UCSD-AML1 (cell line): ENCODE measurements around the gene RASGEF1C.

Experiments used
- DNase-seq: peaks from one replicate; lab custom pipeline; 2025; ENCODE audit not compliant: unreplicated experiment; lab: John Stamatoyannopoulos, UW

The RASGEF1C gene

DNA sequence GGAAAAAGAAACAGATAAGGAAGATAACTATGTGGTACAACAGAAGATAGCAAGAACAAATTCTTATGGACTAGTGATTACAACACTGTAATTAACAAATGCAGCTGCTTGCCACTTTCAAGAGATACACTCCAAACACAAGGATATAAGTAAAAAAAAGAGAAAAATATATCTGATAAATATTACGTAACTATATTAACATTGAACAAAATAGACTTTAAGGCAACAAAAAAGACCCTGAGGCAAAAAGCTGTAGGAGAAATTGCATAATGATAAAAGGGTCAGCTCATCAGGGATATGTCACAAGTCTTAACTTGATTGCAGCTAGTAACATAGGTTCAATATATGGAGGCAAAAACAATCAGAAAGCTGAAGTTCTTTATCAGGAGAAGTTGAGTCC is 86.1 kb downstream of the RASGEF1C start:
- no peak for DNase-seq

DNA sequence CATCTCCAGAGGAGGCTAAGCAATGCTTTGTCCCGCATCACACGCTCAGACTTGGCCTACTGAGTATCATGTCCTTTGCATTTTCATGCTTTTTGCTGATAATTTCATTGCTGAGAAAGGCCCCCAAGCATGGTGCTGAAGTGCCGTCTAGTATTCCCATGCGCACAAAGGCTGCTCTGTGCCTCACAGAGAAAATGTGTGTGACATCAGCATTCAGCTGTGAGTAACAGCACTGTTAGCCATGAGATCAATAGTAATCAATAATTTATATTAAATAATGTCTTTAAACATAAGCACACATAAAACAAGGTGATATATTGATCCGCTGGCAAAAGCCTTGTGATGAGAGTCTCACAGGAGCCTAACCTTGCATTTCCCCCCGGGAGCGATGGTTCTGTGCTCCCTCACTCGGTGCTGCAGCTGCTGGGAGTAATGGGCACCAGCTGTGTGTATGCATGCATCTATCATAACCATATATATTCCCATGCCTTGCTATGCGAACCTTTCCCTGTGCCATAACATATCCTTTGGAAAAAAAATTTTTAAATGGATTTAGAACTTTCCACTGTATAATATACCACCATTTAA is 87.1 kb downstream of the RASGEF1C start:
- no peak for DNase-seq

DNA sequence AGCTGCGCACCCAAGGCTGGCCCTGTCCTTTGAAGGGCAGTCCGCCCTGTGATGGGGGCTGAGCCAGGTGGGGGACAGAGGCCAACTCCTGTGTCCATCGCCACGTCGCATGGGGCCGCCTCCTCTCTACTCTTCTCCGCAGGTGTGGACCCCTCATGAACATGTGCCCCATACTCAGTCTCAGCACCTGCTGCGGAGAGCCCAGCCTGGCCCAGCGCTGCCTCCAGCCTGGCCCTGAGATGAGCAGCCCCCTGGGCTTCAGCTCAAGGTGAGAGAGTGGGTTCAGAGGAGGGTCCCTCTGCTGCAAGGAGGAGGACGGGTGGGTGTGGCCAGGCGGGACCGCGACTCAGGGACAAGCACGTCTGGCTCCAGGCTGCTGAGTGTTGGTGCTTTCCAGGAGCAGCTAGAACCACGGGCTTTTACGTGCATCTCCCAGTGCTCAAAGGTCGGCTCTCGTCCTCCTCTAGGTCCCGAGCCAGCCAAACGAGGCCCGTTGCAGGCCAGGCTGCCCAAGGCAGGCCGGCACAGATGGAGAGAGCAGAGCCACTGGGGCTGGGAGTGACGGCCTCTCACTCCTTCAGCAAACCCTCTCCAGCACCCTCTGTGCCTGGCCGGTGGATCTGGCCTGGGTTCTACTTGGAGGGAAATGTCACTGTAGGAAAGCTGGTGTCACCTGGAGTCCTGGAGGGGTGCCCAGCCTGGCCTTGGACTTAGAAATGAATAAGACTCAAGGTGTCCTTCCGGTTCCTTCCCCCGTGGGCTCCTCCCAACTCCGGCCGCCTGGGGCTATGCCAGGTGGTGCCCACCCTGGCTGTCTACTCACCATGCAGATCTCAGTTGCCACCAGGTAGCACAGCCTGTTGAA is 88.5 kb downstream of the RASGEF1C start:
- DNase-seq: no peak

DNA sequence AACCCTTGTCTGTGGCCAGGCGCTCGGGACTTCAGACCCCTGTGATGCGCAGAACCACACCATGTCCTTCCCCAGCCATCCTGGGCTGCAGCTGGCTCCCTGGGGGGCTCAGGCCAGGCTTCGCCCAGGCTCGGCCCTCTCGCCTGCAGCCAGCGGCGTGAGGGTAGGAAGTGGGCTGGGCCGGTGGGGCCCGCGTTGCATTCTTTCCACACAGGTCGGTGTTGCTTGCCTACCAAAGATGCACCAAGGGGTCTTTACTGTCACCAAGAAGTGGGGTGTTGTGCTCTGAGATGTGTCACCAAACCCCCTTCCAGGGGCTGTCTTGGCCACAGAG is 89.1 kb downstream of the RASGEF1C start:
- DNase-seq: no peak

DNA sequence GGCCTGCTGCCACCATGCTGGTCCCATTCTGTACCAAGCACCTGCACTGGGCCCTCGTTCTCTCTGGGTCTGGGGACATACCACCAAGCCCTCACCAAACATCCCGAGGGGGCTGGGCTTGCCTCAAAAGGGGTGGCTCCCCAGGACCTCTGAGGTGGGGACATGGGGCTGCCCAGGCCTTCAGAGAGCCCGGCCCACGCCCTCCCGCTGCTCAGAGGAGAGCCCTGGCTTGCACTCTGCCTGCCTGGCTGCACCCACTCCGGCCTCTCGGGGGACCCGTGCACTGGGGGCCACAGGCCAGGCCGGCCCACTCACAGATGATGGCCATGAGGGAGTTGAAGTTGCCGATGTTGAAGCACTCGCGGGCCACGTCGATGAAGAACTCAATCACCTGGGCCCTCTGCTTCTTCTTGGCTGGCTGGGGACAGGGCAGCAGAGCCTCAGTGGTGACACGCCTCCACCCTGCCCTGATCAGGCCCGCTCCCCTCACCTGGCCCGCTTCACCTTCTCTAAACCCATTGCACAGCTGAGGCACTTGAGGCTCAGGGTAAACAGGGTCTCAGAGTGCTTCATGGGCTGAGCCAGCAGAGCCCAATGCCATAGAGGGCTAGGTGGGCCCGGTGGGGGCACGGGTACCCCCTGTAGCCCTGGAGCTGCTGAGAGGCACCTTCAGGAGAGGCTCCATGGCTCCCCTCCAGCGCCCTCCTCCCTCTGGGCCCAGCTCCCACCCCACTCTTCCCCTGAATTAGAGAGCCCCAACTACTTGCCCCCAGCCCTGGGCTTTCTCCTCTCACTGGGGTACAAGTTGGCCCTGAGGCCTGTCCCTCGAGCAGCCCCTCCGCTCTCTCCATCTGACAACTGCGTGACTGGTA is 89.7 kb downstream of the RASGEF1C start:
- no peak for DNase-seq

DNA sequence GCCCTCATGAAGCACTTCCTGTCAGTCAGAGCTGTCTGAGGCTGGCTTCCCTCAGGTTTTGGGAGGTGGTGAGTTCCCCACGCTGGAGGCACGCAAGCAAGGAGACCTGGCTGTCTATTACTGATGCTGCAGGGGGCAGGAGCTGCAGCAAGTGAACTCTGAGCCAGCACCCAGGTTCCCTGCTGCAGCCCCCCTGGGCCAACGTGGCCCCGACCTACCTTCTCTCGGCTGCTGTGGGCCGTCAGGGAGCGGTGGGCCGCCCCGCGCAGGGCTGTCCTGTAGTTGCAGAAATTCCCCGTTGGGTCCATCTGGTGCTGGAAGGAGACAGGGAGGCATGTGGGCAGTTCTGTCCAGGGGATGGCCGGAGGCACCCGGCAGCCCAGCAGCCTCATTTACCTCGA is 90.6 kb downstream of the RASGEF1C start:
- DNase-seq: no peak

DNA sequence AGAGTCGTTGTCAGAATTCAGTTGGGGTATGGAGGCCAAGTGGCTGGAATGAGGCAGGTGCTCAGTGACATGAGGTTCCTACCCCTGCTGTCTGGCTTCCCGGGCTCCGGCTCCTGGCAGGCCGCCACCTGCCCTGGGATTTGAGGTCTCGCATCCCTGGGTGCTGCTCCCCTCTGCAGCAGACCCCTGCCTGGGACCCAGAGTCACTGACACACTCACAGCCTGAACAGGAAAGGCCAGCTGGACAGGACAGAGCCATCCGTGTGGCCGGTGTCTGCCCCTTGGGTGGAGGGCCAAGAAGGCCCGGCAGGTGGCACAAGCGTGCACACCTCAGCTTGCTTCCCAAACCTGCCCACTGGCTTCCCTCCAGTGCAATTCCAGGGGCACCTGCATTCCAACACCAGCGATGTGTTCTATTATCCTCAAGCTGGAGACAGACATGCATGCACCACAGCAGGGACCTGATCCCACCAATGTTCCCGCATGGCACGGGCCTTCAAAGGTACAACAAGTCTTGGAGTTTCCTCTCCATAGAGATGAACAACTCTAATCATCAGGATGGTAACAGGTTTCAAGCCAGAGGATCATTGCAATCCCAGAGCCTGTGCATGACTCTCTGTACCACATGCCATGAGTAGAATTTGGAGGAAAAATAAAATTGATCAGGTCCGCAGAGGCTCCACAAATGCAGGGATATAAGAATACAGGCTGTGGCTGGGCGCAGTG is 91.8 kb downstream of the RASGEF1C start:
- no peak for DNase-seq

DNA sequence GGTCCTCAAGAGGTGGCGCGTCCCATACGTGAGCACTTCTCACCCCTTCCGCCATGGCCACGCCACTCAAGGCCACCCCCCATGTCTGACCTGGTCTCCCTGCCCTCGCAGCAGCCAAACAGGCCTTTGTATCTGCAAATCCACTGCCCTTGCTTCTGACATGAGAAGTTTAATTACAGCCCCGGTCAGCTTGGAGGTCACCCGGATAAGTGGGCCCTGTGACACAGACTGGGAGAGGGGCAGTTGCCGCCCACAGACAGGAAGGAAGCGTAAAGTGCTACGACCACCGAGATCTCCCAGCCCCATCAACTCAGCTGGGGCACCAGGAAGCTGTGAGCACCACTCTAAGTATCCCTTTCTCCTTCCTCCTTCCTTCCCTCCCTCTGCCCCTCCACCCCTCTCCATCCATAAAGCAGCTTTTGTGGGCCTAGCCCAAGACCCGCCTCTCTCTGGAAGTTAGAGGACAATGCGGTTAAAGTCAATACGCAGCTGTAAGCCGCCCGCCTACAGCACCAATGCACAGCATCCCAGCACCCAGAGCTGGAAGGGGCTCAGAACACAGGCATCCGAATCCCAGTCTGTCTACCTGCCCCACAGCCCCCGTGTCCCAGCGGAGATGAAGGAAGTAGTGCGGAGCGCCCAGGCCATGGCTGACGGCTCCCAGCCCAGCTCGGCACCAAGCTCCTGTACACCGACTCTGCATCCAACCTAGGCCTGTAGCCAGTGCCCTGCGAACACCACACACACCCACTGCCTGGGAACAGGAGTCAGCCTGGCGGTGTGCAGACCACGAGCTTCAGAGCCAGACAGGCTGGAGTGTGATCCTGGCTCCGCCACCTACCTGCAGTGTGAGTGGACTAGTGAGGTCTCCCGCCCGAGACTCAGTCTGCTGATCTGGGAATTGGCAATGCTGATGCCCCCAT is 92.7 kb downstream of the RASGEF1C start:
- no peak for DNase-seq

DNA sequence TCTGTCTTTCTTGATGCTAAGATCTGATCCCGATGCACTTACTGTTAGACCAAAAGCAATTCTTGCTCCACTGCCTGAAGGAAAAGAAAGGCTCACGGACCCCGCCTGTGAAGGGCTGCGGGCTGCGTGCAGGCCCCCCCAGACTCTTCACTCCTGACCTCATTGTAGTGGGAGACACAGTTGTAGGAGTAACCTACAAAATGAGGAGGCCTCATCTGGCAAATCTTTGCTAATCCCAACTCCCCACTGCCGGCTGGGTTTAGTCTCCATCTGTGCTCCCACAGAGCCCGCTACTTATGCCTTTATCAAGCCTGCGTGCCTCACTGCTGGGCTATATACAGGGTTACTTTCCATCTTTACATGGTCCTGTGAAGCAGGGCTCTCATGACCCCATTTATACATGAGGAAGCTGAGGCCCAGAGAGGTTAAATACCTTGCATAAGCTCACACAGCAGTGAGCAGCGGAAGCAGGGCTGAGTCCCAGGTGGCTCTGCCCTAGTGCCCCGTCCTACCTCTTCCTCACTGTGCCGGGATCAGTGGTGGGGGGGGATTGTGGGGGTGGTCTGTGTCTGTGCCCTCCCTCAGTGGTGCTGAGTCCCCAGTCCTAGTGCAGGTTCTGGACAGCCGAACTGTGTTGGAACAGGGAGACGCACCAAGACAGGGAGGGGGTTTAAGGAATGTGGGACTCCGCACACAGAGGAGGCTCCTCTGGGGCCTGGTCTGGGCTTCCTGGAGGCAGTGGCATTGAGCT is 93.5 kb downstream of the RASGEF1C start:
- no peak for DNase-seq

DNA sequence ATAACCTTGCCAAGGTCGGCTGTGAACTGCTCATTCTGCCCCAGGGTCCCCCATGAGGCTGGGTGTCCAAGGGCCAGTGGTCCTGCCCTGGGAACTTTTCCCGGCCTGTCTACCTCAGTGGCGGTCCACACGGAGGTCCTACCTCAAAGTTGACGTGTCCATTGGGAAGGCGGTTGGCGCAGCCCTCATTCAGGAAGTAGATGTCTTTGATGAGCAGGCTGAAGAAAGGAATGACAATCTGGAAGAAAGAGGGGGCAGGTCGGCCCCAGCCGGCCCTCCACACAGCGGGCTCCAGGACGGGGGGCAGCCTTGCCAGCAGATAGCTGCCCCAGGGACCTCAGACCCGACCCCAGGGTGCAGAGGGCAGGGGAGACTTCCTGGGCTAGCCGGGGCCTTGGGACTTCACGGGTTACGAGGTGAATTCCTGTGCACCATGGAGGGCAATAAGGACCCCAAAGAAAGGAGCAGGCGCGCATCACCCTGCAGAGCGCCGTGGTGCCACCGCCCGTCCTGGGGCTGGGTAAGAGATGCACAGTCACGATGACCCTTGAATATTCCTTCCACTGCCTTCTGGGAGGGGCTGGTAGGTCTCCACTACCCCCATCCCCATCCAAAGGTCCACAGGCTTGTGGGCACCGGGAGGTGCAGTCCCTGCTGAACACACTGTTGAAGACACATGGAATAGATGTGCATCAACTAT is 94.6 kb downstream of the RASGEF1C start:
- DNase-seq: no peak

DNA sequence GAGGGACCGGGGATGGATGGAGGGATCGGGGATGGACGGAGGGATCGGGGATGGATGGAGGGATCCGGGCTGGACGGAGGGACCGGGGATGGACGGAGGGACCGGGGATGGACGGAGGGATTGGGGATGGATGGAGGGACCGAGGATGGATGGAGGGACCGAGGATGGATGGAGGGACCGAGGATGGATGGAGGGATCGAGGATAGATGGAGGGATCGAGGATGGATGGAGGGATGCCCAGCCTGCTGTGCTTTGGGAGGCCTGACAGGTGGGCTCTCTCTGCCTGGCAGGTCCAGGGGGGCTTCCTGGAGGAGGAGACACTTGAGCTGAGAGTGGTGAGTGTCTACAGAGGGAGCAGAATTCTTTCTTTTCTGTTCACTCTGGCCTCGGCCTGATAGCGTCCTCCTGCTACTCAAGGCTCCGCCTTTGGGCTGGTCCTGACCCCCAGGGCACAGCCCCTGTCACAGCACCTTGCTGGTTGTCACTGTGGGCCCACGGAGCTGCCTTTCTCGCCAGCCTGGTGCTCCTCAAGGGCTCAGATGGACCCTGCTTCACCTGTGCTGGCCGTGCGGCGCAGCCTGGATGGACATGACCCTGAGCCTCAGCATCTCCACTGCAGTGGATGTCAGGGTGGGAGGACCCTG is 95.2 kb downstream of the RASGEF1C start:
- DNase-seq: no peak

DNA sequence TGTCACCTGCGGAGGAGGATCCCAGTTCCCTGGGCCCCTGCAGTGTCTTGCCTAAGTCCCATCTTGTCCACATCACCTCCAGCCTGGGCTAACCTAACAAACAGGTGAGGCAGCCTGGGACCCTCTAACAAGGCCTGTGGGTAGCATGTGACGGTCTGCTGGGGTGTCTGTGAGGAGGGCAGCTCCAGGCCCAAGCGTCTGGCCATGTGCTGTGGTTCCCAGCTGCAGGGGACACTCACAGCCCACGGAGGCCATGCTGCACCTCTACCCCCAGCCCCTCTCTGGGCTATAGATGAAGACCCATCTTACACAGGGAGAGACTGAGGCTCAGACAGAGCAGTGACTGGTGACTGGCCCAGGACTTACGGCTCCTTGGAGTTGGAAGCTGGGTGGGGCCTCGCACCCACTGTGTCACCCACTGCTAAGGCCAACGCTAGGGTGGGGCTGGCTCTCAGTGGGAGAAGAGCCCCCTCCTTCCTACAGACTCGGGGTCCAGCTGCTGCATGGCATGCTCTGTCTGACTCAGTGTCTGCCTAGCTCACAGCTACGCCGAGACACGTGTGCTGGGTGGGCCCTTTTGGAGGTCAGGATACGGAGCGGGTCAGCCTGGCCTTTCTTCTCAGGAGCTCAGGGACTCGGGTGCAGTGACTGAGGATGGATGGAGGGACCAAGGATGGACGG is 96.7 kb downstream of the RASGEF1C start:
- no peak for DNase-seq

DNA sequence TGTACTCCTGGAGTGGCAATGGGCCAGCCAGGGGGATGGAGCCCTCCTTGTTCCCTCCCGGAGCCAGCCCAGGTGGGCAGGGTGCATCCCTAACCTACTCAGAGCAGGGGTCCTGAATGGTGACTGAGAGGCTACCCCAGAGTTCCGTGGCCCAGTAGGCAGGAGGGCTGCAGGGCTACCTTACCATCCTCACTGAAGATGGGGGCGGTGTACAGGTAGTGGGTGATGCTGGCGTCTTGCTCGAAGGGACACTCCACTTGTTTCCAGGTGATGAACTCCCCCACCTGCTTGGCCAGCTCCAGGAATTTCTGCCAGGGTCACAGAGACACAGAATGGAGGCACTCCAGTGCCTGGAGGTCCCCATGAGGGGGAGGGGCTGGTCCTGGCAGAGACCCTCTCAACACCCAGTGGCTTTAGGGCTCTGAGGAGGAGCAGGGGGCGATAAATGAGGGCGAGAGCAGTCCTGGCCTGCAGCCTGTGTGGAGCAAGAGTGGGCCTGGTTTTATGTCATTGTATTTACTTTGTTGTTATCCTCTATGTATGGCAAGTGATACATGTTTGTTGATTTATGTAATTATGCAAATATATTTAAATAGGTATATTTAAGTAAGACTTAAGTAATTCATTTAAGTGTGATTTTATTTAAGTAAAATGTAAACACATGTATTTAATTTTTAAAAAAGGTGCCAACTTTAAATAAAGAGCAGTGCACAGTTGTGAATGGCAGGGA is 97.6 kb downstream of the RASGEF1C start:
- DNase-seq: no peak

DNA sequence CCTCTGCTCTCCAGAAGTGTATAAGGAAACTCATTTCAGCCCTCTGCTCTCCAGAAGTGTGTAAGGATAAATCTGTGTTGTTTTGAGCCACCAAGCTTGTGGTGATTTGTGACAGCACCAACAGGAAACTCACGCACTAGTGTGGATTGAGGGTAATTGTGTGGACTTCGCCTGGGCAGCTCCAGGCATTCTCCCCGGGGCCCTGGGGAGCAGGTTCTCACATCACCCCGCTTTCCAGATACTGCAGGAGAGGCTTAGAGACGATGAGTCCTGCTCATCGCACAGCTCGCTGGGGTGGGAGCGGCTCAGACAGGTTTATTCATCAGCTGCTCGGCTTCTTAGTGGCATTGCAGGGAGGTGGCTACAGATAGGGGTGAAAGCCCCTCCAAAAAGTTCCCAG is 99.1 kb downstream of the RASGEF1C start:
- no peak for DNase-seq

DNA sequence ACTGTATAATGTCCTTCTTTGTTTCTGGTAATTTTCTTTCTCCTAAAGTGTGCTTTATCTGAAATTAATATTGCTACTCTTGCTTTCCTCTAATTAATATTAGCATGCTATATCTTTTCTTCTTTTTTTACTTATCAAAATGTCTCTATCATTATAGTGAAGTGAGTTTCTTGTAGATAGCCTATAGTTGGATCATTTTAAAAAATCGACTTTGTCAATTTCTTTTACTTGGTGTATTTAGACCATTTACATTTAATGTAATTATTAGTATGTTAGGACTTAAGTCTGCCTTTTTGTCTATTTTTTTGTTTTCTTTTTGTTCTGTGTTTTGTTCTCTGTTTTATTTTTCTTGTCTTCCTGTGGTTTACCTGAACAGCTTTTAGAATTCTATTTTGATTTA is 102.0 kb downstream of the RASGEF1C start:
- no peak for DNase-seq

DNA sequence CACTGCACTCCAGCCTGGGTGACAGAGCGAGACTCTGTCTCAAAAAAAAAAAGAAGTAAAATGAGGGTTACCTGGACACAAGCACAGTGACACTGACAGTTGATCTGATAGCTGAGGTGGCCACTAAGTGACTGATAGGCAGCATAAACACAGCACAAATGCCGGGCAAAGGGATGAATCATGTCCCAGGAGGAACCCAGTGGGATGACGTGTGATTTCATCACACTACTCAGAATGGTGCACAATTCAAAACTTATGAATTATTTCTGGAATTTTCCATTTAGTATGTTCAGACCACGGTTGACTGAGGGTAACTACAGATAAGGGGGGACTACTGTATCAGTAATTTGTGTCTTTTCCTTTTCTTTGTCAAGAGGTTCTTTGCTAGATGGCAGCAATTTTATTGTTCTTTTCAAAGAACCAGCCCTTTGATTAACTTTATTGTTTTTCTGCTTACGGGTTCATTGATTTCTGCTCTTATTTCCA is 103.1 kb downstream of the RASGEF1C start:
- DNase-seq: no peak

DNA sequence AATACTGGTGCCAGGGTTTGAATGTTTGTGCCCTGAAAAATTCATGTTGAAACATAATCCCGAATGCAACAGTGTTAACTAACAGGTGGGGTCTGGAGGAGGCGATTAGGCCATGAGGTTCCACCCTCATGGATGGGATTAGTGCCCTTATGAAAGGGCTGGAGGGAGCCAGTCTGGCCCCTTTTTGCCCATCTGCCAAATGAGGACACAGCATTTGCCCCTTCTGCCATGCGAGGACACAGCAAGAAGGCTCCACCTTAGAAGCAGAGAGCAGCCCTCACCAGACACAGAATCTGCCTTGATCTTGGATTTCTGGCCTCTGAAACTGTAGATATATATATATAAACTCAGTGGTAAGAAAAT is 104.9 kb downstream of the RASGEF1C start:
- DNase-seq: no peak
